ENCODE results near the gene CDK17. TPM values are rescaled to one million over a fixed set of nuclear protein-coding genes. Genes with fewer than 3 reads are reported as not detected.

Gene CDK17
- total RNA-seq, 4 donors from 2014 or later = 38.7 to 93.3 (median 43.4) TPM

DNA sequence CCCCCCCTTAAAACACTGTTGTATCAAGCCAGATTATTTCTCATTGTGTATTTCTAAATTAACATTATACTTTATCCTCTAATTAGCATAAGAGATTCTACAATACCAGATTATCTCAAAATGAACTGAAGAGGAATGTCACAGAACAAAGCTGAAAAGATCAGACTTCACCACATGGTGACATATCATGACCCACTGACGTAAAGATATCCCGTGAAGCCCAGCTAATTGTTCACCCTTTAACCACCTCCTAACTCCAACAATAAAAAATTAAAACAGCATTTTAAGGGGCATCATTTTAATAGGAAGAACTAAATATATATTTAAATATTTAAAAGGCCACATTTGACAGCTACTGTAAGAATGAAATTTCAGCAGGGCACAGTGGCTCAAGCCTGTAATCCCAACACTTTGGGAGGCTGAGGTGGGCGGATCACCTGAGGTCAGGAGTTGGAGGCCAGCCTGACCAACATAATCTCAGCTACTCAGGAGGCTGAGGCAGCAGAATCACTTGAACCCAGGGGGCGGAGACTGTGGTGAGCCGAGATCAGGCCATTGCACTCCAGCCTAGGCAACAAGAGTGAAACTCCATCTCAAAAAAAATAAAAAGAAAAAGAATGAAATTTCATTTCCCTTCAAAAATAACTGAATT, 29.0 kb downstream of the CDK17 start:
- Histone ChIP-seq H3K9me3 (no peaks in the 10 kb centered on the region), H3K27me3 (no peaks in the 10 kb centered on the region), H3K4me1 (peaks cover 63% of the 10 kb centered on the region), H3K4me3 (no peak overlapping the region), H3K27ac (no peak overlapping the region), H3K36me3 (no peaks in the 10 kb centered on the region)
- no peak for DNase-seq (ENCODE audit: low spot score in 2 of 2)
- WGBS = 74% methylated on average over 5 of the region's 5 CpGs
- no peak for TF ChIP-seq POLR2AphosphoS5 (IDR thresholded peaks at IDR 0.05)
- TF ChIP-seq, protein P1, sequence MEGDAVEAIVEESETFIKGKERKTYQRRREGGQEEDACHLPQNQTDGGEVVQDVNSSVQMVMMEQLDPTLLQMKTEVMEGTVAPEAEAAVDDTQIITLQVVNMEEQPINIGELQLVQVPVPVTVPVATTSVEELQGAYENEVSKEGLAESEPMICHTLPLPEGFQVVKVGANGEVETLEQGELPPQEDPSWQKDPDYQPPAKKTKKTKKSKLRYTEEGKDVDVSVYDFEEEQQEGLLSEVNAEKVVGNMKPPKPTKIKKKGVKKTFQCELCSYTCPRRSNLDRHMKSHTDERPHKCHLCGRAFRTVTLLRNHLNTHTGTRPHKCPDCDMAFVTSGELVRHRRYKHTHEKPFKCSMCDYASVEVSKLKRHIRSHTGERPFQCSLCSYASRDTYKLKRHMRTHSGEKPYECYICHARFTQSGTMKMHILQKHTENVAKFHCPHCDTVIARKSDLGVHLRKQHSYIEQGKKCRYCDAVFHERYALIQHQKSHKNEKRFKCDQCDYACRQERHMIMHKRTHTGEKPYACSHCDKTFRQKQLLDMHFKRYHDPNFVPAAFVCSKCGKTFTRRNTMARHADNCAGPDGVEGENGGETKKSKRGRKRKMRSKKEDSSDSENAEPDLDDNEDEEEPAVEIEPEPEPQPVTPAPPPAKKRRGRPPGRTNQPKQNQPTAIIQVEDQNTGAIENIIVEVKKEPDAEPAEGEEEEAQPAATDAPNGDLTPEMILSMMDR (IDR thresholded peaks at IDR 0.05) = no peak
- TF ChIP-seq POLR2A (IDR thresholded peaks at IDR 0.05) = no peak
- TF ChIP-seq EP300 (IDR thresholded peaks at IDR 0.05) = no peak

DNA sequence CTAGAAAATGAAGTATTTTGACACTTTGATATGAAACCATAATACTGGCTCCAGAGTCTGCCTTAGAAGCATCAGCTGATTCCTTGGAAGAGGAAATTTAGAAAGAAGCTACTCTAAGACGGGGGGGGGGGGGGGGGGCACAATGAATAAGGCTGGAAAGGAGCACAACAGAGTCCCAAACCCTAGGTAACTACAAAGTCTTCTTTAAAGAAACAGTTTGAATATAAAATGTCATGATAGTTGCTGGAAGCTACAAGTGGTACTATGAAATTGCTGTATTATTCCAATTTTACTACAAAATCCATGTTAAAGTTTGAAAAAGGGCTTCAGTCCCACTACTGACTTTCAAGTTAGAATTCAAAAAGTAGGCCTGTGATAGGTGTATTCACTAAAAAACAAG, 31.6 kb downstream of the CDK17 start:
- no peak for TF ChIP-seq POLR2A (IDR thresholded peaks at IDR 0.05)
- TF ChIP-seq, protein P1 (IDR thresholded peaks at IDR 0.05) = no peak
- TF ChIP-seq EP300 (IDR thresholded peaks at IDR 0.05) = no peak
- TF ChIP-seq POLR2AphosphoS5 (IDR thresholded peaks at IDR 0.05) = no peak

GRCh38 chr12:96368233-96368632, 32.0 kb downstream of the CDK17 start:
- peak overlapping the region; percentile 38 for H3K27ac ChIP-seq
- no peaks in the 10 kb centered on the region for H3K36me3 ChIP-seq
- H3K4me3 ChIP-seq = no peak overlapping the region
- no peak for DNase-seq (ENCODE audit: low spot score in 2 of 2)
- 39% methylated on average over 2 of the region's 2 CpGs for WGBS
- TF ChIP-seq, protein P1 (IDR thresholded peaks at IDR 0.05) = no peak
- TF ChIP-seq POLR2A (IDR thresholded peaks at IDR 0.05) (no peak), EP300 (IDR thresholded peaks at IDR 0.05) (no peak), POLR2AphosphoS5 (IDR thresholded peaks at IDR 0.05) (no peak)
- H3K4me1 ChIP-seq = peaks cover 47% of the 10 kb centered on the region
- H3K9me3 ChIP-seq = no peaks in the 10 kb centered on the region
- H3K27me3 ChIP-seq = no peaks in the 10 kb centered on the region

More for the DNA sequence above, 31.6 kb downstream of the CDK17 start:
- H3K4me3 ChIP-seq = no peak overlapping the region
- H3K27me3 ChIP-seq = no peaks in the 10 kb centered on the region
- 41% methylated on average over 1 of the region's 1 CpG for WGBS
- peaks cover 47% of the 10 kb centered on the region for H3K4me1 ChIP-seq
- peak overlapping the region; percentile 38 for H3K27ac ChIP-seq
- no peaks in the 10 kb centered on the region for H3K9me3 ChIP-seq
- no peaks in the 10 kb centered on the region for H3K36me3 ChIP-seq
- no peak for DNase-seq (ENCODE audit: low spot score in 2 of 2)

DNA sequence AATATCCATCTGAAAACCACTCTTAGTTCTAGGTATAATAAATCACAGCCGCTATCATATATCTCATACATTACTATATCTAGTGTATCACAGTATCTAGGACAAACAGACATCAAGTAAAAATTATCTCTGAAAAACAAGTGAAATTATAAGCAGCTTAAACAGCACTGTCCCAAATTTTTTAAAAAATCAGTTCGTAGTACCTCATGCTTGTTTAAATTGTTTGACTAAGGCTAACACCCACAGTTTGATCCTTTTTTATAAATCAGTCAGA, 33.9 kb downstream of the CDK17 start:
- H3K27ac ChIP-seq = no peak overlapping the region
- no peak for TF ChIP-seq POLR2AphosphoS5 (IDR thresholded peaks at IDR 0.05)
- no peak for TF ChIP-seq EP300 (IDR thresholded peaks at IDR 0.05)
- TF ChIP-seq POLR2A (IDR thresholded peaks at IDR 0.05) = no peak
- TF ChIP-seq, protein P1 (IDR thresholded peaks at IDR 0.05) = no peak
- 92% methylated on average over 2 of the region's 2 CpGs for WGBS
- no peaks in the 10 kb centered on the region for H3K27me3 ChIP-seq
- no peak overlapping the region for H3K4me3 ChIP-seq
- no peak for DNase-seq (ENCODE audit: low spot score in 2 of 2)
- no peaks in the 10 kb centered on the region for H3K36me3 ChIP-seq
- H3K9me3 ChIP-seq = no peaks in the 10 kb centered on the region
- H3K4me1 ChIP-seq = peaks cover 35% of the 10 kb centered on the region

DNA sequence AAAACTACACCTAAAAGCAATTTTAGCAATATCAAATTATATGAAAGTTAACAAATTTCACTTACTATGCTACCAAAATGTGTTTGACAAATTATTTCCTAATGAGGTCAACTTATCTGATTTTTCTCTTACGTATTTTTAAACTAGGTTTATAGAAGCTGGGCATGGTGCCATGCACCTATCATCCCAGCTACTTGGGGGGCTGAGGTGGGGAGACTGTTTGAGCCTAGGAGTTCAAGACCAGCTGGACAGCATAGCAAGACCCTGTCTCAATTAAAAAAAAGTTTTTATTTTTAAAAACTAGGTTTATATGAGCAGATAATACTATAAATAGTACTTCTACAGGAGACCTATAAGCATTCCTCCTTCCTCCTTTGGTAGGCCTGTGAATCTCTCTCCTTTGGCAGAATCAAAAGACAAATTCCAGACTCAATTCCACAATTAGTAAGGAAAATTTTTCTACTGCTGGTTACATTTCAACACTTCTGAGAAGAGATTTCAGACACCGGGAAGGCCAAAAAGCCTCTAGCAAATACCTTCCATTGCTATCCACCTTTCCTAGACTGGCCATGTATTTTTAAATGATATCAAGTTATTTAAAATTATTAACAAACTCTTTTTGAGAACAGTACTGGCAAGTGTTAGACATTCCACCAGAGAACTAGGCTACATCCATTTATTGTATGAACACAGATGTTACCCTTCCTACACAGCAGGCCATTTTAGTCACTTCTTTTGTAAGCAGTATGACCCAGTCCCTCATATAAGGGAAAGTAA, 34.4 kb downstream of the CDK17 start:
- DNase-seq (ENCODE audit: low spot score in 2 of 2) = no peak
- Histone ChIP-seq H3K9me3 (no peaks in the 10 kb centered on the region), H3K4me3 (no peak overlapping the region), H3K4me1 (peaks cover 31% of the 10 kb centered on the region), H3K27ac (no peak overlapping the region), H3K36me3 (no peaks in the 10 kb centered on the region), H3K27me3 (no peaks in the 10 kb centered on the region)
- 53% methylated on average over 2 of the region's 2 CpGs for WGBS
- TF ChIP-seq, protein P1 (IDR thresholded peaks at IDR 0.05) = no peak
- TF ChIP-seq EP300 (IDR thresholded peaks at IDR 0.05) (no peak), POLR2A (IDR thresholded peaks at IDR 0.05) (no peak), POLR2AphosphoS5 (IDR thresholded peaks at IDR 0.05) (no peak)
